Airway epithelial cell (primary cell): ENCODE data around the gene MN1. TPM values are rescaled to one million over a fixed set of nuclear protein-coding genes. Genes with fewer than 3 reads are reported as not detected.

Experiments used
- total RNA-seq: library from RNA; depleted of rRNA; stranded (reverse); fragments of >200 nt; gene quantifications from 2 replicates; pipeline ENCODE4 v1.2.3, GENCODE V29; 2015

The MN1 gene
- total RNA-seq = 16.8 and 18.3 TPM in 2 replicates

DNA sequence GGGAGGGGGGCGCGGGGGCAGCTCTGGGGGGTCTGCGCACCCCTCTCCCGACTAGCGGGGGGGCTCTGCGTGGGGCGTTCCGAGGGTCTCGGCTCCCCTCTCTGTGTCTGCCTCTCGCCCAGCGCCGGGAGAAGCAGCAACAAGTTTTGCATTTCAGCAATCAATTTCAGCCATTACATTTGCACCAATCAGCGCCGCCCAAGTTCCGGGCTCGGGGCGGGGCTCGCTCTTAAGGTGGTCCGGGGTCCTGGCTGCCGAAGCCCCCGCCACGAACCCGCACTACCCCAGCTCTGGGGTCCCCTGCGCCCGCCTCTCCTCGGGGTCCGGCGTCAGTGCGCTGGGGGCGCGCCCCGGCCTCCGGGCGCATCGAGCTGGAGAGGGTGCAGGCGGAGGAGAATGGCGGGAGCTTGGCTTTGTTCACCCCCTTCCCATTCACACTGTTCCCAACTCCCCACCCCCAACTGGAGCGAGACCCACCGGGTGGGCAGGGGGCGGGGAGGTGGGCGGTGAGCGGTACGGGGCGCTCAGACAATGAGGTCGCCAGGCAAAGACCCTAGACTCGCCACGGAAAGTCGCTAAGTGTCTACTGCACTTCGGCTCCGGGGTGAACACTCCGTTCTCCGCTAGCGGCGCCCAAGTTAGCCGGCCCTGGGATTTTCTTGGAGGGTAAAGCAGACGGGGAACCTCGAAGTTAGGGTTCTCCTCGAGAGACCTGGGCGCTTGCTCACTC, at the start of gene MN1:
MN1 (minus strand) TSS at position 141 of the 730 bp plus-strand sequence. CDS start 1,213 bp downstream, outside the sequence.

Other genes starting within 250 kb of the MN1 start
- gene PITPNB, start 117.5 kb upstream of the MN1 start, total RNA-seq = 25.0 and 25.9 TPM in 2 replicates